Lung (tissue), 12 donors: ENCODE data around the gene HPSE2. TPM values are rescaled to one million over a fixed set of nuclear protein-coding genes. Genes with fewer than 3 reads are reported as not detected.

Experiments used
- ATAC-seq: fragments of 200-7000 bp; cut with Tn5 transposase; one replicate; pipeline ENCODE4 v1.9.1; 2020; ENCODE audit warnings: moderate number of reproducible peaks; ENCODE audit not compliant: insufficient read depth, low FRiP score
- DNase-seq, 3 donors: peaks; one replicate each; pipeline ENCODE4 v3.0.0-alpha.2; 2013 to 2017
- H3K27ac ChIP-seq, 2 donors: one replicate each; pipeline ENCODE4 v1.5.1; 2013; ENCODE audit warnings: mild to moderate bottlenecking in 2 of 2, moderate library complexity in 2 of 2, control low read depth in 1 of 2, inconsistent platforms in 1 of 2, low read depth in 1 of 2, low read length in 1 of 2
- H3K27me3 ChIP-seq, 3 donors: one replicate each; pipeline ENCODE4 v1.5.1; 2013; ENCODE audit warnings: low read length in 2 of 3; ENCODE audit not compliant: control insufficient read depth in 3 of 3, insufficient read depth in 3 of 3
- H3K36me3 ChIP-seq, 4 donors: one replicate each; pipeline ENCODE4 v1.5.1; 2013; ENCODE audit warnings: low read length in 4 of 4, mild to moderate bottlenecking in 1 of 4, moderate library complexity in 1 of 4; ENCODE audit not compliant: control insufficient read depth in 4 of 4, insufficient read depth in 4 of 4
- H3K4me1 ChIP-seq, 5 donors: one replicate each; pipeline ENCODE4 v1.5.1; 2013; ENCODE audit warnings: low read length in 5 of 5, mild to moderate bottlenecking in 2 of 5, moderate library complexity in 1 of 5; ENCODE audit not compliant: control insufficient read depth in 5 of 5, insufficient read depth in 5 of 5
- H3K4me3 ChIP-seq: one replicate; pipeline ENCODE4 v1.5.1; 2013; ENCODE audit warnings: mild to moderate bottlenecking, control low read depth, moderate library complexity
- H3K9ac ChIP-seq, 2 donors: one replicate each; pipeline ENCODE4 v1.5.1; 2013; ENCODE audit warnings: low read length in 2 of 2, control low read depth in 1 of 2; ENCODE audit not compliant: insufficient read depth in 1 of 2
- H3K9me3 ChIP-seq, 4 donors: one replicate each; pipeline ENCODE4 v1.5.1; 2013; ENCODE audit warnings: low read length in 3 of 4, mild to moderate bottlenecking in 1 of 4, moderate library complexity in 1 of 4; ENCODE audit not compliant: control insufficient read depth in 4 of 4, insufficient read depth in 3 of 4
- CTCF ChIP-seq: IDR thresholded peaks from 2 replicates; pipeline ENCODE4 v1.5.1; 2012; ENCODE audit warnings: mild to moderate bottlenecking; ENCODE audit errors: control extremely low read depth, extremely low read depth
- WGBS, 2 donors: extraction: QIAGEN DNeasy Blood & Tissue Kit; methylation state at CpG; one replicate each; pipeline ENCODE4 v1.1.7; 2013; 5-methylcytosine and 5-hydroxymethylcytosine counted together
- polyA plus RNA-seq, 2 donors: library from polyadenylated mRNA; stranded (reverse); fragments of 200-250 nt; gene quantifications; one replicate each; pipeline ENCODE4 v1.2.1, GENCODE V29; 2013
- total RNA-seq, 2 donors: library from RNA; depleted of rRNA in 1 of 2; stranded (reverse); fragments of >200 nt in 1 of 2; gene quantifications; one replicate each; pipeline ENCODE4 v1.2.1, GENCODE V29; 2014 to 2021
- donor health status: control.
- donor health status: control.
- donor health status: Bipolar disorder and iron deficiency.
- donor health status: healthy.
- donor health status: DM: yes; HTN: yes; CAD: no.

HPSE2 gene
- total and polyA plus RNA-seq, 4 donors = 0.32 to 47.3 (median 1.9) TPM

GRCh38 chr10:99042051-99042771, 193.4 kb downstream of the HPSE2 start:
- 85 to 92% methylated on average over 10 of the region's 10 CpGs for WGBS, 2 donors
- H3K27me3 ChIP-seq = no peaks in the 10 kb centered on the region
- TF ChIP-seq CTCF = no peak
- peaks cover 0 to 5% (median 0%) of the 10 kb centered on the region in 4 donors for H3K36me3 ChIP-seq
- DNase-seq (no peak), ATAC-seq (no peak)
- no peak overlapping the region for H3K27ac ChIP-seq
- peaks cover 0 to 13% (median 5%) of the 10 kb centered on the region in 4 donors for H3K9me3 ChIP-seq
- peaks cover 0 to 11% (median 0%) of the 10 kb centered on the region in 5 donors for H3K4me1 ChIP-seq
- H3K9ac ChIP-seq = no peak overlapping the region
- no peak overlapping the region for H3K4me3 ChIP-seq

- Histone ChIP-seq H3K27ac (no peak overlapping the region), H3K9ac (no peak overlapping the region), H3K9me3 (peaks cover 0 to 13% (median 5%) of the 10 kb centered on the region in 4 donors), H3K4me1 (peaks cover 0 to 11% (median 0%) of the 10 kb centered on the region in 5 donors), H3K36me3 (peaks cover 0 to 5% (median 0%) of the 10 kb centered on the region in 4 donors), H3K4me3 (no peak overlapping the region), H3K27me3 (no peaks in the 10 kb centered on the region)
- no peak for TF ChIP-seq CTCF
- DNase-seq (no peak), ATAC-seq (no peak)
- 93 to 99% methylated on average over 4 of the region's 4 CpGs for WGBS, 2 donors
Observed at GRCh38 chr10:99041468-99041867, 194.2 kb downstream of the HPSE2 start.

GRCh38 chr10:99013885-99014284, 221.8 kb downstream of the HPSE2 start:
- DNase-seq (no peak), ATAC-seq (no peak)
- no peaks in the 10 kb centered on the region for H3K27me3 ChIP-seq
- H3K9me3 ChIP-seq = no peaks in the 10 kb centered on the region
- H3K4me3 ChIP-seq = no peak overlapping the region
- H3K4me1 ChIP-seq = no peaks in the 10 kb centered on the region
- no peak for TF ChIP-seq CTCF
- no peak overlapping the region for H3K9ac ChIP-seq
- H3K27ac ChIP-seq = no peak overlapping the region
- WGBS, 2 donors = 87 to 96% methylated on average over 9 of the region's 9 CpGs
- H3K36me3 ChIP-seq = no peaks in the 10 kb centered on the region
